ENCODE results near the gene SLC2A11. TPM values are rescaled to one million over a fixed set of nuclear protein-coding genes. Genes with fewer than 3 reads are reported as not detected.

The SLC2A11 gene
- total RNA-seq, 1 experiment from 2014 or later = 4.9 TPM

DNA sequence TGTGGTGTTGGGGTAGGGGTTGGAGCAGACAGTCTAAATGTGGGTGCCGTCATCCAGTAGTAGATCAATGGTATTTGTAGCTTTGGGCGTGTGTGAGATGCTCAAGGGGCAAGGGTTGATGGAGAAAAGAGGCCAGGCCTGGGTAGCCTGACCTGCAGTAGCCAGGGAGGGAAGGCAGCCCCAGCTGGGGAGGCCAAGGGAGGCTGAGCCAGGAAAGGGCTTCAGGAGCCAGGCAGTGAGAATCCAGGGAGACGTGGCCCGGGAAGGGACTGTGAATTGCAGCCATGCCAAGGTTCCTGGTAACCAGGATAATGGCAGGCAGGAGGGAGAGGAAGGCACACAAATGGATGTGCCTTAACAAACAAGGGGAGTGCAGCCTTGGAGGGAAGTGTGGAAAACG is 16.4 kb upstream of the SLC2A11 start:
- ChIA-PET CTCF (no interaction called here), POLR2A (ENCODE audit: low non-redundant PET) (no interaction called here)
- intact Hi-C loops (cut with micrococcal nuclease; ENCODE audit: unreplicated experiment) = no loop called here
- H3K4me1 ChIP-seq (ENCODE audit: insufficient read depth, low read length, poor library complexity, severe bottlenecking) = peaks cover 3% of the 10 kb centered on the region
- no peak overlapping the region for H3K4me3 ChIP-seq (ENCODE audit: low read depth, low read length, poor library complexity, severe bottlenecking)
- H3K27me3 ChIP-seq (replicated peaks; ENCODE audit: insufficient read depth, low read depth, low read length, poor library complexity) = no peaks in the 10 kb centered on the region
- H3K36me3 ChIP-seq (ENCODE audit: insufficient read depth, low read length, poor library complexity, severe bottlenecking) = no peaks in the 10 kb centered on the region
- BruUV-seq (replicated peaks) = no TSS peak
- no peak overlapping the region for H3K27ac ChIP-seq (ENCODE audit: low read depth, low read length, poor library complexity, severe bottlenecking)
- no peaks in the 10 kb centered on the region for H3K9me3 ChIP-seq (ENCODE audit: low read depth, low read length, poor library complexity, severe bottlenecking)
- TF ChIP-seq EZH2 (IDR thresholded peaks at IDR 0.05; ENCODE audit: borderline replicate concordance, low read depth, low read length, poor library complexity, severe bottlenecking) = no peak
- TF ChIP-seq, protein P1, sequence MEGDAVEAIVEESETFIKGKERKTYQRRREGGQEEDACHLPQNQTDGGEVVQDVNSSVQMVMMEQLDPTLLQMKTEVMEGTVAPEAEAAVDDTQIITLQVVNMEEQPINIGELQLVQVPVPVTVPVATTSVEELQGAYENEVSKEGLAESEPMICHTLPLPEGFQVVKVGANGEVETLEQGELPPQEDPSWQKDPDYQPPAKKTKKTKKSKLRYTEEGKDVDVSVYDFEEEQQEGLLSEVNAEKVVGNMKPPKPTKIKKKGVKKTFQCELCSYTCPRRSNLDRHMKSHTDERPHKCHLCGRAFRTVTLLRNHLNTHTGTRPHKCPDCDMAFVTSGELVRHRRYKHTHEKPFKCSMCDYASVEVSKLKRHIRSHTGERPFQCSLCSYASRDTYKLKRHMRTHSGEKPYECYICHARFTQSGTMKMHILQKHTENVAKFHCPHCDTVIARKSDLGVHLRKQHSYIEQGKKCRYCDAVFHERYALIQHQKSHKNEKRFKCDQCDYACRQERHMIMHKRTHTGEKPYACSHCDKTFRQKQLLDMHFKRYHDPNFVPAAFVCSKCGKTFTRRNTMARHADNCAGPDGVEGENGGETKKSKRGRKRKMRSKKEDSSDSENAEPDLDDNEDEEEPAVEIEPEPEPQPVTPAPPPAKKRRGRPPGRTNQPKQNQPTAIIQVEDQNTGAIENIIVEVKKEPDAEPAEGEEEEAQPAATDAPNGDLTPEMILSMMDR (conservative IDR thresholded peaks at IDR 0.05; ENCODE audit: low read depth, low read length) = no peak
- no peak for DNase-seq (ENCODE audit: low spot score)

DNA sequence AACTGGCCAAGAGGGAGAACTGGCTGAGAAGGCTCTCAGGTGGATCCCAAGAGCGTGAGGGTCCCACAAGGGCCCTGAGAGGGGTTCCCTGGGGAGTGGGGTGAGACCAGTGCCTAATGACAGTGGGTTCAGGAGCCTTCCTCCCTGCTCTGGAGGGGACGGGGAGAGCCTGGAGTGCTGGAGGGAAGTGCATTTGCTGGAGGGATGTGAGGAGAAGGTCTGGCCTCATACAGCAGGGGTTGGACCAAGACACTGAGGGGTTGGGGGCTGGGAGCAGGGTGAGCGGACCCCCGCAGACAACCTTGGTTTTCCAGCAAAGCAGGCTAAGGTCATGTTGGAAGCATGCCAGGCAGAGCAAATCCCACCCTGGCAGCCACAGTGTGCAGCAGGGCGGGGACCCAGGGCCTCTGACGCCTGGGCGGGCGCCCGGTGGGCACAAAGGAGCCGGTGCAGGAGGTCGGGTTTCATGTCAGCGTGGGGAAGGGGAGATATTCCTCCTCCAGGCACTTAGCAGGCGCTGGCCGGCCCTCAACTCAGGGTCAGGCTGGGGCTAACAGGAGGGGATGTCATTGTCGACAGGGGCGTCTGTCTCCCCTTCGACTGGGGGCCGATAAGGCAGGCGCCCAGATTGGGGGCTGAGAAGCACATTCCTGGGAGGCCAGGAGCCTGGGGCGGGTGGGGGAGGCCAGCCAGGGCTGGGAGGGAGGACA is 15.8 kb upstream of the SLC2A11 start:
- no peak for DNase-seq (ENCODE audit: low spot score)
- Histone ChIP-seq H3K36me3 (ENCODE audit: insufficient read depth, low read length, poor library complexity, severe bottlenecking) (no peaks in the 10 kb centered on the region), H3K4me3 (ENCODE audit: low read depth, low read length, poor library complexity, severe bottlenecking) (no peak overlapping the region), H3K27me3 (replicated peaks; ENCODE audit: insufficient read depth, low read depth, low read length, poor library complexity) (no peaks in the 10 kb centered on the region), H3K27ac (ENCODE audit: low read depth, low read length, poor library complexity, severe bottlenecking) (no peak overlapping the region), H3K9me3 (ENCODE audit: low read depth, low read length, poor library complexity, severe bottlenecking) (no peaks in the 10 kb centered on the region), H3K4me1 (ENCODE audit: insufficient read depth, low read length, poor library complexity, severe bottlenecking) (peaks cover 3% of the 10 kb centered on the region)
- TF ChIP-seq EZH2 (IDR thresholded peaks at IDR 0.05; ENCODE audit: borderline replicate concordance, low read depth, low read length, poor library complexity, severe bottlenecking) = no peak
- TF ChIP-seq, protein P1 (conservative IDR thresholded peaks at IDR 0.05; ENCODE audit: low read depth, low read length) = no peak
- CTCF ChIA-PET = no interaction called here
- POLR2A ChIA-PET (ENCODE audit: low non-redundant PET) = no interaction called here
- intact Hi-C loops (cut with micrococcal nuclease; ENCODE audit: unreplicated experiment) = no loop called here
- no TSS peak for BruUV-seq (replicated peaks)

DNA sequence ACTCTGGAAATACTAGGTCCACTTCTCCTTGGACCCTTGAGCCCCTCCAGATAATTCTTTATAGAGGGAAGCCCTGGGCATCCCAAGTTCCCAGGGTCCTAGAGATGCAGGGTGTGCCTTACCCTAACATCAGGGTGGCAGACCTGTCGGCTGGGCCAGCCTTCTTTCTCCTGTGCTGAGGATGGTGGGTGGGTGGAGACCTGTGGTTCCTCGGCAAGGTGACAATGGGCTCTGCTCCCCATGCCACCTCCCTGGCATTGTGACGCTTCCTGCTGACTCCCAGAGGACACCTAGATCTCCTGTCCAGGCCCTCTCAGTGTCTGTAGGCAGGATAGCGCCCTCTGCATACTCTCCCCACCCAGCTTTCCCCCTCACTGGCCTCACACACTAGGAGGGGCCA is 15.1 kb upstream of the SLC2A11 start:
- H3K4me3 ChIP-seq (ENCODE audit: low read depth, low read length, poor library complexity, severe bottlenecking) = no peak overlapping the region
- intact Hi-C loops (cut with micrococcal nuclease; ENCODE audit: unreplicated experiment) = no loop called here
- no peak overlapping the region for H3K27ac ChIP-seq (ENCODE audit: low read depth, low read length, poor library complexity, severe bottlenecking)
- ChIA-PET CTCF (no interaction called here), POLR2A (ENCODE audit: low non-redundant PET) (no interaction called here)
- no peak for TF ChIP-seq EZH2 (IDR thresholded peaks at IDR 0.05; ENCODE audit: borderline replicate concordance, low read depth, low read length, poor library complexity, severe bottlenecking)
- TF ChIP-seq, protein P1 (conservative IDR thresholded peaks at IDR 0.05; ENCODE audit: low read depth, low read length) = no peak
- H3K9me3 ChIP-seq (ENCODE audit: low read depth, low read length, poor library complexity, severe bottlenecking) = no peaks in the 10 kb centered on the region
- H3K36me3 ChIP-seq (ENCODE audit: insufficient read depth, low read length, poor library complexity, severe bottlenecking) = no peaks in the 10 kb centered on the region
- peaks cover 3% of the 10 kb centered on the region for H3K4me1 ChIP-seq (ENCODE audit: insufficient read depth, low read length, poor library complexity, severe bottlenecking)
- BruUV-seq (replicated peaks) = no TSS peak
- no peaks in the 10 kb centered on the region for H3K27me3 ChIP-seq (replicated peaks; ENCODE audit: insufficient read depth, low read depth, low read length, poor library complexity)
- no peak for DNase-seq (ENCODE audit: low spot score)
